Natural killer cell (primary cell): ENCODE data around the gene LILRB3. TPM values are rescaled to one million over a fixed set of nuclear protein-coding genes. Genes with fewer than 3 reads are reported as not detected.
"Not testable (repeated sequence)": the region's sequence is repeated elsewhere in the genome, so short reads cannot be mapped to it uniquely, and the experiment has no call there.

Source experiments
- ATAC-seq, 3 donors: fragments of 150-1000 bp in 2 of 3; fragments of 200-7000 bp in 1 of 3; cut with Tn5 transposase; 1 replicate in 1 of 3; 2 replicates in 2 of 3; pipeline ENCODE4 v1.10.0; 2021; ENCODE audit warnings: mild to moderate bottlenecking in 2 of 3, moderate library complexity in 2 of 3
- DNase-seq, 2 donors: peaks; one replicate each; pipeline versions ENCODE4 v3.0.0 to v3.0.0-alpha.2; 2013 to 2021; ENCODE audit warnings: mixed read lengths in 1 of 2
- H3K27ac ChIP-seq: one replicate; pipeline ENCODE4 v1.5.1; 2013; ENCODE audit warnings: mild to moderate bottlenecking, low read length
- H3K27me3 ChIP-seq: one replicate; pipeline ENCODE4 v1.6.1; 2013; ENCODE audit warnings: low read length; ENCODE audit not compliant: control insufficient read depth, insufficient read depth
- H3K36me3 ChIP-seq: one replicate; pipeline ENCODE4 v1.6.1; 2013; ENCODE audit warnings: low read length; ENCODE audit not compliant: control insufficient read depth, insufficient read depth
- H3K4me1 ChIP-seq: one replicate; pipeline ENCODE4 v1.6.1; 2013; ENCODE audit warnings: low read length; ENCODE audit not compliant: control insufficient read depth, insufficient read depth
- H3K4me3 ChIP-seq: one replicate; pipeline ENCODE4 v1.5.1; 2013; ENCODE audit warnings: low read length
- H3K9me3 ChIP-seq: one replicate; pipeline ENCODE4 v1.6.1; 2013; ENCODE audit warnings: low read length; ENCODE audit not compliant: control insufficient read depth, insufficient read depth
- H3K27ac Mint-ChIP-seq, 2 donors: one replicate each; pipeline ENCODE4 v1.8.0; 2022; ENCODE audit warnings: mild to moderate bottlenecking in 2 of 2, mixed read lengths in 2 of 2, moderate library complexity in 1 of 2
- H3K27me3 Mint-ChIP-seq, 2 donors: one replicate each; pipeline ENCODE4 v1.8.0; 2022; ENCODE audit warnings: low read depth in 2 of 2, mixed read lengths in 2 of 2
- H3K36me3 Mint-ChIP-seq: one replicate; pipeline ENCODE4 v1.8.0; 2022; ENCODE audit warnings: mixed read lengths
- H3K4me1 Mint-ChIP-seq, 2 donors: one replicate each; pipeline ENCODE4 v1.8.0; 2022; ENCODE audit warnings: mixed read lengths in 2 of 2
- H3K4me3 Mint-ChIP-seq: one replicate; pipeline ENCODE4 v1.8.0; 2022; ENCODE audit warnings: mild to moderate bottlenecking, moderate library complexity, mixed read lengths
- H3K9me3 Mint-ChIP-seq, 2 donors: one replicate each; pipeline ENCODE4 v1.8.0; 2022; ENCODE audit warnings: mixed read lengths in 2 of 2
- CTCF ChIP-seq: fragments of 200-600 bp; IDR thresholded peaks from one replicate; pipeline ENCODE4 v1.8.0; 2022; ENCODE audit warnings: antibody characterized with exemption
- WGBS: methylation state at CpG from one replicate; pipeline ENCODE4 v1.1.7; 2013; ENCODE audit warnings: missing lambda C conversion rate; ENCODE audit not compliant: insufficient coverage; 5-methylcytosine and 5-hydroxymethylcytosine counted together
- intact Hi-C: fragments of 100-400 bp; cut with micrococcal nuclease; formaldehyde crosslinking; loops from one replicate; pipeline ENCODE4 v1.14.2; 2022
- total RNA-seq, 4 donors: library from RNA; stranded (reverse); fragments of 120-200 nt in 1 of 4; gene quantifications; one replicate each; pipeline versions ENCODE4 v1.2.3 to v1.2.4, GENCODE V29; 2013 to 2022

Gene LILRB3
- total RNA-seq, 3 donors from 2014 or later (not counting 1 experiment from before 2014, with no cell fraction given), result 6.8 to 12.6 (median 12.6) TPM

GRCh38 chr19:54172471-54173358 is 50.1 kb downstream of the LILRB3 start, which contains the start of gene TMC4:
TMC4 (minus strand) TSS chr19:54173160; CDS start chr19:54173117, 43 bp downstream.
- H3K27ac Mint-ChIP-seq, result no peak within 1 kb of the TSS
- Histone ChIP-seq H3K4me3 (no peak within 1 kb of the TSS), H3K9me3 (no peaks in the 10 kb centered on the region), H3K27ac (no peak within 1 kb of the TSS), H3K27me3 (no peaks in the 10 kb centered on the region), H3K4me1 (peaks cover 16% of the 10 kb centered on the region), H3K36me3 (no peaks in the 10 kb centered on the region)
- no peaks in the 10 kb centered on the region for H3K36me3 Mint-ChIP-seq
- H3K4me1 Mint-ChIP-seq, result peaks cover 0 to 11% of the 10 kb centered on the region in 2 donors
- H3K27me3 Mint-ChIP-seq, result peaks cover 0 to 4% of the 10 kb centered on the region in 2 donors
- DNase-seq (no peak), ATAC-seq (no peak)
- H3K9me3 Mint-ChIP-seq, result no peaks in the 10 kb centered on the region
- no peak for TF ChIP-seq CTCF
- intact Hi-C loops, result no loop called here
- no peak within 1 kb of the TSS for H3K4me3 Mint-ChIP-seq
- WGBS, result 32% methylated on average over 13 of the region's 13 CpGs

GRCh38 chr19:54171736-54172431 is 50.9 kb downstream of the LILRB3 start:
- ATAC-seq, H3K9me3 ChIP-seq, H3K36me3 ChIP-seq, H3K36me3 Mint-ChIP-seq, H3K4me3 ChIP-seq, DNase-seq, H3K27ac ChIP-seq, H3K27ac Mint-ChIP-seq, H3K9me3 Mint-ChIP-seq, intact Hi-C loops, H3K4me3 Mint-ChIP-seq, H3K27me3 ChIP-seq, H3K27me3 Mint-ChIP-seq: not testable (repeated sequence)
- WGBS, result 79% methylated on average over 17 of the region's 23 CpGs
- H3K4me1 ChIP-seq, result peaks cover 16% of the 10 kb centered on the region
- peaks cover 0 to 11% of the 10 kb centered on the region in 2 donors for H3K4me1 Mint-ChIP-seq

- ATAC-seq, result no peak
- intact Hi-C loops, result no loop called here
- no peak for DNase-seq
Measured at GRCh38 chr19:54169149-54169740, 53.6 kb downstream of the LILRB3 start.

More at GRCh38 chr19:54169149-54169740, 53.6 kb downstream of the LILRB3 start:
- no peak overlapping the region for H3K27ac ChIP-seq
- WGBS, result 92% methylated on average over 21 of the region's 21 CpGs
- H3K4me1 ChIP-seq, result peaks cover 27% of the 10 kb centered on the region
- no peak overlapping the region for H3K4me3 Mint-ChIP-seq
- H3K27me3 Mint-ChIP-seq, result peaks cover 0 to 4% of the 10 kb centered on the region in 2 donors
- H3K27me3 ChIP-seq, result no peaks in the 10 kb centered on the region
- no peaks in the 10 kb centered on the region for H3K36me3 ChIP-seq
- H3K4me1 Mint-ChIP-seq, result peaks cover 10 to 26% of the 10 kb centered on the region in 2 donors
- H3K4me3 ChIP-seq, result no peak overlapping the region
- no peak for TF ChIP-seq CTCF
- H3K9me3 ChIP-seq, result no peaks in the 10 kb centered on the region
- no peaks in the 10 kb centered on the region for H3K9me3 Mint-ChIP-seq
- no peaks in the 10 kb centered on the region for H3K36me3 Mint-ChIP-seq
- H3K27ac Mint-ChIP-seq, result no peak overlapping the region
